HL-60 (cell line): ENCODE data around the gene NUDT3.

ENCODE experiments used
- DNase-seq, 2 experiments: peaks; one replicate each; pipeline ENCODE4 v3.0.0-alpha.2; 2010 to 2020; ENCODE audit warnings: low read depth in 1 of 2, low spot score in 1 of 2
- H3K27ac ChIP-seq: fragments of 250-450 bp; sonication (Bioruptor Pico); replicated peaks from 2 replicates; pipeline ENCODE4 v1.5.1; 2020; ENCODE audit warnings: mild to moderate bottlenecking, moderate library complexity
- H3K27me3 ChIP-seq: fragments of 250-450 bp; sonication (Bioruptor Pico); 2 replicates; pipeline ENCODE4 v1.5.1; 2021; ENCODE audit warnings: mild to moderate bottlenecking, moderate library complexity; ENCODE audit not compliant: insufficient read depth, poor library complexity, severe bottlenecking
- H3K4me3 ChIP-seq: replicated peaks from 2 replicates; pipeline ENCODE4 v1.5.1; 2011; ENCODE audit warnings: mild to moderate bottlenecking, control low read depth, low read length; ENCODE audit not compliant: insufficient read depth
- CTCF ChIP-seq: IDR thresholded peaks from one replicate; pipeline ENCODE4 v1.5.1; 2011; ENCODE audit warnings: low read length, control low read depth, inconsistent platforms; ENCODE audit not compliant: insufficient read depth
- GABPA ChIP-seq: IDR thresholded peaks from 2 replicates; pipeline ENCODE4 v1.6.1; 2012; ENCODE audit warnings: low read depth
- POLR2AphosphoS5 ChIP-seq: IDR thresholded peaks from 2 replicates; pipeline ENCODE4 v1.6.1; 2012; ENCODE audit warnings: low read depth
- REST ChIP-seq: IDR thresholded peaks from 2 replicates; pipeline ENCODE4 v1.6.1; 2012; ENCODE audit warnings: low read depth; ENCODE audit not compliant: insufficient replicate concordance
- SPI1 ChIP-seq: IDR thresholded peaks from 2 replicates; pipeline ENCODE4 v1.6.1; 2012; ENCODE audit warnings: low read depth, mild to moderate bottlenecking, borderline replicate concordance

The NUDT3 gene

GRCh38 chr6:34346175-34347119 is 46.0 kb downstream of the NUDT3 start:
- Histone ChIP-seq H3K27ac (no peak overlapping the region), H3K4me3 (no peak overlapping the region), H3K27me3 (no peaks in the 10 kb centered on the region)
- no peak for TF ChIP-seq GABPA
- no peak for DNase-seq

GRCh38 chr6:34343806-34344205 is 48.7 kb downstream of the NUDT3 start:
- H3K4me3 ChIP-seq = no peak overlapping the region

DNA sequence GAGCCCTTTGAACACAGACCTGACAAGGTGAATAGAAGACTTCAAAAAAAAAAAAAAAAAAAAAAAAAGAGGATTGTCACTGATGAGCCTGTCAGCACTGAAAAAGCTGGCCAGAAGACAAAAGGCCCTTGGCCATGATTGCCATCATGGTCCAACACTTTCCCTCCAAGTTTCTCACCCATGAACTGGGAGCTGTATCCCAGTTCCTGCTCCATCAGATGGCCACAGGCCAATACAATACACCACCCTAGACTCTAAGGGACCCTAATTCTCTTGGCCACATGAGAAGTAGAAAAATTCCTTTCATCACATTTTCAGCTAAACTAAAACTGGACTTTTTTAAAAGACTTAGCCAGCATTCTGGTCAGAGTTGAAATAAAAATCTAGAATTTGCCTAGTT is 50.2 kb downstream of the NUDT3 start:
- Histone ChIP-seq H3K27me3 (no peaks in the 10 kb centered on the region), H3K27ac (no peak overlapping the region), H3K4me3 (no peak overlapping the region)
- DNase-seq = no peak
- TF ChIP-seq REST = no peak
- TF ChIP-seq CTCF = no peak
- no peak for TF ChIP-seq SPI1
- TF ChIP-seq POLR2AphosphoS5 = no peak
- no peak for TF ChIP-seq GABPA

More at GRCh38 chr6:34343806-34344205, 48.7 kb downstream of the NUDT3 start:
- DNase-seq = no peak
- TF ChIP-seq CTCF = no peak
- no peak for TF ChIP-seq GABPA
- TF ChIP-seq REST = no peak
- no peak for TF ChIP-seq POLR2AphosphoS5
- TF ChIP-seq SPI1 = no peak
- H3K27ac ChIP-seq = no peak overlapping the region
- no peaks in the 10 kb centered on the region for H3K27me3 ChIP-seq

DNA sequence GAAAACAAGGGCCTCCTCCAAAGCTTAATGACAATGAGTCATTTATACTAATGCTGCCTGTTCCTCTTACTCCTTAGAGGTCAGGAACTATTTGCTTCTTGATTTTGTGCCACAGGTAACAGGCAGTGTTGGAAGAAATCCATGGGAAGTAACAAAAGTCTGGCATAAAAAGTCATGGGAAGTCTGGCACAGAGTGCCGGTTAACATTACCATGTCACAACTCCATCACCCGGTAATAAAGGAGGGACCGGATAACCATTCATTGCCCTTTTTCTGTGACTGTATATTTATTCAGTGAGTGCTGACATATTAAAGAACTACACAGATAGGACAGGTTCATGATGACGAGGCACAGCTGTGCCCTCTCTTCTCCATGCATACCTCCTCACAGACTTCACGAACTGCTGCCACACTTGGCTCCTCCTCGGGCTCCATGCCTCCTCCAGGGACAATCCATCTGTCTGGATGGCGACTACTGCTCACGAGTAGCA is 50.9 kb downstream of the NUDT3 start:
- Histone ChIP-seq H3K27ac (no peak overlapping the region), H3K27me3 (no peaks in the 10 kb centered on the region), H3K4me3 (no peak overlapping the region)
- no peak for DNase-seq
- TF ChIP-seq POLR2AphosphoS5 (no peak), SPI1 (no peak), CTCF (no peak), GABPA (no peak), REST (no peak)
